ENCODE results near the gene RPA1.

GRCh38 chr17:1904273-1905182 is 74.7 kb downstream of the RPA1 start:
- no peak for TF ChIP-seq CTCF (conservative IDR thresholded peaks at IDR 0.05 in 1 of 2, IDR thresholded peaks at IDR 0.05 in 1 of 2; ENCODE audit: low read depth in 1 of 2, low read length in 2 of 2)
- TF ChIP-seq EZH2 (IDR thresholded peaks at IDR 0.05; ENCODE audit: low read length, missing control alignments): no peak
